ENCODE measurements around the gene ARRDC1.

The ARRDC1 gene

GRCh38 chr9:137610944-137611343 lies 5.5 kb downstream of the ARRDC1 start:
- DNase-seq (ENCODE audit: extremely low read depth, low read depth): no peak
- no peak for TF ChIP-seq CTCF (IDR thresholded peaks at IDR 0.05; ENCODE audit: low read depth, low read length)

GRCh38 chr9:137611623-137612609 lies 6.4 kb downstream of the ARRDC1 start:
- DNase-seq (ENCODE audit: extremely low read depth, low read depth): no peak
- no peak for TF ChIP-seq CTCF (IDR thresholded peaks at IDR 0.05; ENCODE audit: low read depth, low read length)

GRCh38 chr9:137612741-137613142 lies 7.3 kb downstream of the ARRDC1 start:
- DNase-seq (ENCODE audit: extremely low read depth, low read depth): no peak

GRCh38 chr9:137613259-137613658 lies 7.8 kb downstream of the ARRDC1 start:
- no peak for TF ChIP-seq CTCF (IDR thresholded peaks at IDR 0.05; ENCODE audit: low read depth, low read length)
- DNase-seq (ENCODE audit: extremely low read depth, low read depth): no peak

More at GRCh38 chr9:137612741-137613142, 7.3 kb downstream of the ARRDC1 start:
- TF ChIP-seq CTCF (IDR thresholded peaks at IDR 0.05; ENCODE audit: low read depth, low read length): no peak

GRCh38 chr9:137613738-137614523 lies 8.4 kb downstream of the ARRDC1 start:
- DNase-seq (ENCODE audit: extremely low read depth, low read depth): no peak
- TF ChIP-seq CTCF (IDR thresholded peaks at IDR 0.05; ENCODE audit: low read depth, low read length): no peak

- no peak for TF ChIP-seq CTCF (IDR thresholded peaks at IDR 0.05; ENCODE audit: low read depth, low read length)
These were observed 9.3 kb downstream of the ARRDC1 start for GRCh38 chr9:137614631-137615386.

More at GRCh38 chr9:137614631-137615386, 9.3 kb downstream of the ARRDC1 start:
- DNase-seq (ENCODE audit: extremely low read depth, low read depth): no peak
